SK-N-MC (cell line): ENCODE results near the gene OPRD1.

Source experiments
- EZH2 ChIP-seq: fragments of 200-600 bp; sonication (generic); IDR thresholded peaks from one replicate; pipeline ENCODE4 v1.6.1; 2017; ENCODE audit warnings: antibody characterized with exemption
- POLR2AphosphoS5 ChIP-seq: IDR thresholded peaks from 2 replicates; pipeline ENCODE4 v1.6.1; 2012; ENCODE audit warnings: mild to moderate bottlenecking, low read depth, low read length, borderline replicate concordance

DNA sequence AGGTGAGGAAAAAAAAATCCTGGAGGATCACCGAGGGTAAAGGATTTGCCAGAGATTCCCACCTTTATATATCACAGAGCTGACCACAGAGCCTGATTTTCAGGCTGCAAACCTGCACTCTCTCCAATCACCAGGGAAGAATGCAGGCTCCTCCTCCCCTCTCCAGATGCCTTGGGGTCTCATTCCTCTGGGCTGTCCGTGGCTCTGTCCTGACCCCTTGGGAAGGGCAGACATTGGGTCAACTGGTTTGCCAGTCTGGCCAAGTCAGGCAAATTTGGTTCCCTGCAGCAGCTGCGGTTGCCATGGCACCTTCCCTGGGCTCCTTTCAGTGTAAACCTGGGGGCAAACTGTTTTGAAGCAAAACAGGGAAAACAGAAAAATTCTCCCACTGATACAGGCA lies 11.6 kb upstream of the OPRD1 start:
- TF ChIP-seq EZH2, result no peak
- TF ChIP-seq POLR2AphosphoS5, result no peak
